Stimulated activated CD8-positive, alpha-beta memory T cell treated with anti-CD3 and anti-CD28 coated beads, Interleukin-2, amount 100 ng/mL, for 1 hour (primary cell): Measurements from ENCODE around the gene TACC2.
"Not testable (repeated sequence)": the region's sequence is repeated elsewhere in the genome, so short reads cannot be mapped to it uniquely, and the experiment has no call there.

ENCODE experiments used
- DNase-seq, 2 donors: peaks; one replicate each; pipeline ENCODE4 v3.0.0-alpha.2; 2020; ENCODE audit warnings: low read depth in 2 of 2

The TACC2 gene

GRCh38 chr10:122023257-122023656 lies 34.3 kb downstream of the TACC2 start:
- not testable (repeated sequence) for DNase-seq

- DNase-seq, result no peak
Observed at GRCh38 chr10:122029499-122030199, 40.7 kb downstream of the TACC2 start.

- DNase-seq, result no peak
Observed at GRCh38 chr10:122030200-122030552, 41.2 kb downstream of the TACC2 start.

- no peak for DNase-seq
Observed at GRCh38 chr10:122033224-122033926, 44.4 kb downstream of the TACC2 start.

GRCh38 chr10:122034149-122034756 lies 45.3 kb downstream of the TACC2 start:
- no peak for DNase-seq

GRCh38 chr10:122040786-122041185 lies 51.8 kb downstream of the TACC2 start:
- DNase-seq, result no peak

GRCh38 chr10:122042836-122043235 lies 53.9 kb downstream of the TACC2 start:
- no peak for DNase-seq

GRCh38 chr10:122044045-122044661 lies 55.2 kb downstream of the TACC2 start:
- no peak for DNase-seq

GRCh38 chr10:122044713-122045112 lies 55.8 kb downstream of the TACC2 start:
- DNase-seq, result no peak

GRCh38 chr10:122045212-122045611 lies 56.2 kb downstream of the TACC2 start:
- no peak for DNase-seq

GRCh38 chr10:122047560-122047959 lies 58.6 kb downstream of the TACC2 start:
- no peak for DNase-seq

- no peak for DNase-seq
Observed at GRCh38 chr10:122049076-122049475, 60.1 kb downstream of the TACC2 start.

GRCh38 chr10:122050311-122050710 lies 61.3 kb downstream of the TACC2 start:
- DNase-seq, result no peak

GRCh38 chr10:122050811-122051210 lies 61.8 kb downstream of the TACC2 start:
- no peak for DNase-seq

- no peak for DNase-seq
Observed at GRCh38 chr10:122051609-122052385, 62.8 kb downstream of the TACC2 start.

GRCh38 chr10:122052701-122053100 lies 63.7 kb downstream of the TACC2 start:
- no peak for DNase-seq

- DNase-seq, result no peak
Observed at GRCh38 chr10:122053314-122053713, 64.4 kb downstream of the TACC2 start.

GRCh38 chr10:122054048-122055025 lies 65.4 kb downstream of the TACC2 start:
- DNase-seq, result no peak

GRCh38 chr10:122055252-122055651 lies 66.3 kb downstream of the TACC2 start:
- DNase-seq, result no peak

GRCh38 chr10:122056431-122057094 lies 67.6 kb downstream of the TACC2 start:
- DNase-seq, result no peak
